Measurements from ENCODE around the gene SUN2. TPM values are rescaled to one million over a fixed set of nuclear protein-coding genes. Genes with fewer than 3 reads are reported as not detected.

The SUN2 gene
- total and polyA plus RNA-seq, 7 experiments from 2014 or later, result 397 to 977 (median 558) TPM

DNA sequence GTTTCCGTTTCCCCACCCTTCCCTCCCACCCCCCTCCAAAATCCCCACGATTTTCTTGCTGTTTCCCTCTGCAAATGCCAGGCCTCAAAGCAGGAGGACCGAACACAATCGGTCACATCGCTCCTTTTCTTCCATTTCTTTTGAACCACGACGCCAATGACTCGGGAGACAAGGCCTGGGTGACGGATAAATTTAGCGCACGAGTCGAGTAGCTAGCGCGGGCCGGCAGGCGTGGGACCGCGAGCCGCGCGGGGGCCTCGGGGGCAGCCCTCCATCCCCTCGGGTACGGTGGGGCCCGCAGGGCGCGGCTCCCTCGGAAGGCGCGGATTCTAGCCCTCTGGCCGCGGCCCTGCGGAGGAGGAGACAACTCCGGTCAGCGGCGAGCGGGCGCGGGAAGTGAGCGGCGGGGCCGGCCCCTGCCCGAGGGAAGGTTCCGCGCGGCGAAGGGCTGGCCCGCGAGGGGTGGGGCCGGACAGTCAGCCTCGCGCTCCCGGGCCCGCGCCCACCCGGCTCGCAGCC is 55.5 kb downstream of the SUN2 start:
- POLR2A ChIA-PET, result interaction anchor here (0.6 to 4.4 kb wide), 6 partner anchors 19 to 1417 kb away, joined by 3 to 32 read pairs (median 3); partner anchors contain the start of genes CBY1, FAM227A and TOMM22
- Mint-ChIP-seq H3K9me3 (no peaks in the 10 kb centered on the region), H3K4me3 (peak overlapping the region; percentile 89 to 98 (median 92)), H3K27me3 (no peaks in the 10 kb centered on the region), H3K36me3 (peaks cover 0 to 25% (median 0%) of the 10 kb centered on the region in 5 donors), H3K27ac (peak overlapping the region; percentile 78 to 100 (median 99)), H3K4me1 (peaks cover 34 to 63% (median 59%) of the 10 kb centered on the region in 7 donors)
- Histone ChIP-seq H3K9me3 (ENCODE audit: control insufficient read depth in 2 of 3, low read length in 3 of 3) (no peaks in the 10 kb centered on the region), H3K4me1 (ENCODE audit: control insufficient read depth in 2 of 2, insufficient read depth in 2 of 2, low read length in 2 of 2) (peaks cover 38 to 47% of the 10 kb centered on the region in 2 donors), H3K36me3 (ENCODE audit: control insufficient read depth in 2 of 3, insufficient read depth in 3 of 3, low read length in 3 of 3) (no peaks in the 10 kb centered on the region), H3K27ac (ENCODE audit: low read depth, low read length) (peak overlapping the region; percentile 100), H3K4me3 (ENCODE audit: low read length) (peak overlapping the region; percentile 62), H3K27me3 (ENCODE audit: control insufficient read depth in 2 of 2, insufficient read depth in 2 of 2, low read length in 2 of 2) (no peaks in the 10 kb centered on the region)
- ATAC-seq (no peak), DNase-seq (peak in 4 of 9 donors; percentile 30 to 41 (median 39))
- intact Hi-C loops (cut with micrococcal nuclease), result loop anchor here (1.0 to 10.0 kb wide), 9 partner anchors 19 to 1093 kb away; partner anchors contain the start of genes CBX7 (in 2 of the 2), APOBEC3B (in 1 of the 2), CBY1 (in 1 of the 2) and FAM227A (in 1 of the 2)
- CTCF ChIA-PET, result interaction anchor here (4.1 kb wide), 1 partner anchor 18 kb away, joined by 22 read pairs; the partner anchor contains the start of gene TOMM22

- Mint-ChIP-seq H3K27me3 (no peaks in the 10 kb centered on the region), H3K27ac (peak overlapping the region; percentile 78 to 100 (median 99)), H3K4me3 (peak overlapping the region; percentile 89 to 97 (median 92)), H3K36me3 (peaks cover 0 to 26% (median 1%) of the 10 kb centered on the region in 5 donors), H3K9me3 (no peaks in the 10 kb centered on the region), H3K4me1 (peaks cover 34 to 63% (median 58%) of the 10 kb centered on the region in 7 donors)
- Histone ChIP-seq H3K4me3 (ENCODE audit: low read length) (peak overlapping the region; percentile 62), H3K27me3 (ENCODE audit: control insufficient read depth in 2 of 2, insufficient read depth in 2 of 2, low read length in 2 of 2) (no peaks in the 10 kb centered on the region), H3K9me3 (ENCODE audit: control insufficient read depth in 2 of 3, low read length in 3 of 3) (no peaks in the 10 kb centered on the region), H3K4me1 (ENCODE audit: control insufficient read depth in 2 of 2, insufficient read depth in 2 of 2, low read length in 2 of 2) (peaks cover 35 to 42% of the 10 kb centered on the region in 2 donors), H3K36me3 (ENCODE audit: control insufficient read depth in 2 of 3, insufficient read depth in 3 of 3, low read length in 3 of 3) (no peaks in the 10 kb centered on the region), H3K27ac (ENCODE audit: low read depth, low read length) (peak overlapping the region; percentile 100)
- ATAC-seq (no peak), DNase-seq (peak in 2 of 9 donors; percentile 20 to 21)
- ChIA-PET CTCF (interaction anchor here (1.8 to 4.1 kb wide), 3 partner anchors 18 to 68 kb away, joined by 6 to 22 read pairs (median 9); partner anchors contain the start of gene TOMM22), POLR2A (interaction anchor here (0.6 to 4.4 kb wide), 9 partner anchors 9 to 1417 kb away, joined by 3 to 32 read pairs (median 4); partner anchors contain the start of genes CBY1, FAM227A and TOMM22)
- intact Hi-C loops (cut with micrococcal nuclease), result loop anchor here (1.0 to 10.0 kb wide), 10 partner anchors 18 to 1092 kb away; partner anchors contain the start of genes CBX7 (in 2 of the 2), APOBEC3B (in 1 of the 2), CBY1 (in 1 of the 2) and DDX17 (in 1 of the 2)
Observed at GRCh38 chr22:38699784-38700183, 56.0 kb downstream of the SUN2 start.

- Histone ChIP-seq H3K4me1 (ENCODE audit: control insufficient read depth in 2 of 2, insufficient read depth in 2 of 2, low read length in 2 of 2) (peaks cover 31 to 38% of the 10 kb centered on the region in 2 donors), H3K27ac (ENCODE audit: low read depth, low read length) (peak overlapping the region; percentile 100), H3K4me3 (ENCODE audit: low read length) (peak overlapping the region; percentile 62), H3K9me3 (ENCODE audit: control insufficient read depth in 2 of 3, low read length in 3 of 3) (no peaks in the 10 kb centered on the region), H3K27me3 (ENCODE audit: control insufficient read depth in 2 of 2, insufficient read depth in 2 of 2, low read length in 2 of 2) (no peaks in the 10 kb centered on the region), H3K36me3 (ENCODE audit: control insufficient read depth in 2 of 3, insufficient read depth in 3 of 3, low read length in 3 of 3) (no peaks in the 10 kb centered on the region)
- intact Hi-C loops (cut with micrococcal nuclease), result loop anchor here in 1 of 2 donors (5.0 kb wide), 1 partner anchor 192 kb away; the partner anchor contains the start of gene DDX17
- H3K27me3 Mint-ChIP-seq, result no peaks in the 10 kb centered on the region
- POLR2A ChIA-PET, result interaction anchor here (0.6 to 4.4 kb wide), 9 partner anchors 8 to 1860 kb away, joined by 3 to 32 read pairs (median 4); partner anchors contain the start of genes CBY1, FAM227A and TOMM22
- peaks cover 34 to 66% (median 59%) of the 10 kb centered on the region in 7 donors for H3K4me1 Mint-ChIP-seq
- CTCF ChIA-PET, result interaction anchor here (1.8 to 4.1 kb wide), 3 partner anchors 17 to 69 kb away, joined by 6 to 22 read pairs (median 9); partner anchors contain the start of gene TOMM22
- ATAC-seq (no peak), DNase-seq (peak in 1 of 9 donors; percentile 16)
- peak overlapping the region; percentile 89 to 97 (median 92) for H3K4me3 Mint-ChIP-seq
- H3K36me3 Mint-ChIP-seq, result peaks cover 0 to 28% (median 3%) of the 10 kb centered on the region in 5 donors
- no peaks in the 10 kb centered on the region for H3K9me3 Mint-ChIP-seq
- peak overlapping the region; percentile 78 to 100 (median 99) for H3K27ac Mint-ChIP-seq
Observed at GRCh38 chr22:38699143-38699542, 56.7 kb downstream of the SUN2 start.

DNA sequence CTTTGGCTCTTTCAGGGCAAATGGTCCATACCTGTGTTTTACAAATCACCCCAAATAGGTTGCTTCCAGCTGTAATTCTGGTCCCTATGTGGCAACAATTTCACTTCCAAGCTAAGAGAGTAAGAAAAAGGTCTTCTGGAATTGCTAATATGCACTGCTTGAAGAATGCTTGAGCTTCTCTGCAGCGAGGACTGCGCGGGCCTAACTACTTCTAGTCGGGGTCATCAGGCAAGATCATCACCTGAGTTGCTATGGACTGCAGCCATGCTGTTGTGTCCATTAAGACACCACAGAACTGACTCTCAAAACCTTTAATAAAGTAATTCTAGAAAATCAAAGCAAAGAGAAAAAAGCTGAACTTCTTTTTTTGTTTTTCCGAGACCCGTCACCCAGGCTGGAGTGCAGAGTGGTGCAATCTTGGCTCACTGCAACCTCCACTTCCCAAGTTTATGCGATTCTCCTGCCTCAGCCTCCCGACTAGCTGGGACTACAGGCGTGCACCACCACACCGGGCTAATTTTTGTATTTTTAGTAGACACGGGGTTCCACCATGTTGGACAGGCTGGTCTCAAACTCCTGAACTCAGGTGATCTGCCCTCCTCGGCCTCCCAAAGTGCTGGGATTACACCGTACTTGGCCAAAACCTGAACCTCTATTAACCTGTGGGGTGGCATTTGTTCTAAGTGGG is 57.2 kb downstream of the SUN2 start:
- Mint-ChIP-seq H3K9me3 (no peaks in the 10 kb centered on the region), H3K36me3 (peaks cover 0 to 30% (median 3%) of the 10 kb centered on the region in 5 donors), H3K4me3 (peak overlapping the region; percentile 89 to 97 (median 92)), H3K27ac (peak overlapping the region; percentile 78 to 100 (median 99)), H3K4me1 (peaks cover 38 to 68% (median 59%) of the 10 kb centered on the region in 7 donors), H3K27me3 (no peaks in the 10 kb centered on the region)
- Histone ChIP-seq H3K4me1 (ENCODE audit: control insufficient read depth in 2 of 2, insufficient read depth in 2 of 2, low read length in 2 of 2) (peaks cover 31 to 38% of the 10 kb centered on the region in 2 donors), H3K27me3 (ENCODE audit: control insufficient read depth in 2 of 2, insufficient read depth in 2 of 2, low read length in 2 of 2) (no peaks in the 10 kb centered on the region), H3K4me3 (ENCODE audit: low read length) (peak overlapping the region; percentile 62), H3K36me3 (ENCODE audit: control insufficient read depth in 2 of 3, insufficient read depth in 3 of 3, low read length in 3 of 3) (peaks cover 0 to under 1% (median 0%) of the 10 kb centered on the region in 3 experiments), H3K9me3 (ENCODE audit: control insufficient read depth in 2 of 3, low read length in 3 of 3) (no peaks in the 10 kb centered on the region), H3K27ac (ENCODE audit: low read depth, low read length) (peak overlapping the region; percentile 100)
- ChIA-PET CTCF (interaction anchor here (1.8 to 4.1 kb wide), 3 partner anchors 16 to 69 kb away, joined by 6 to 22 read pairs (median 9); partner anchors contain the start of gene TOMM22), POLR2A (interaction anchor here (0.5 to 4.4 kb wide), 14 partner anchors 8 to 1860 kb away, joined by 3 to 32 read pairs (median 4); partner anchors contain the start of genes CBY1, FAM227A and TOMM22)
- intact Hi-C loops (cut with micrococcal nuclease), result loop anchor here in 1 of 2 donors (5.0 kb wide), 1 partner anchor 191 kb away; the partner anchor contains the start of gene DDX17
- DNase-seq (no peak), ATAC-seq (no peak)

- peak overlapping the region; percentile 12 for H3K4me3 ChIP-seq (ENCODE audit: low read length)
- no peak for DNase-seq
- Mint-ChIP-seq H3K4me3 (peak overlapping the region in 9 of 10 donors; percentile 27 to 94 (median 89)), H3K9me3 (no peaks in the 10 kb centered on the region), H3K36me3 (peaks cover 0 to 34% (median 3%) of the 10 kb centered on the region in 5 donors), H3K27me3 (no peaks in the 10 kb centered on the region), H3K4me1 (peaks cover 45 to 77% (median 68%) of the 10 kb centered on the region in 7 donors), H3K27ac (peak overlapping the region; percentile 44 to 100 (median 86))
- intact Hi-C loops (cut with micrococcal nuclease), result loop anchor here in 1 of 2 donors (5.0 kb wide), 1 partner anchor 190 kb away; the partner anchor contains the start of gene DDX17
- peaks cover 31 to 38% of the 10 kb centered on the region in 2 donors for H3K4me1 ChIP-seq (ENCODE audit: control insufficient read depth in 2 of 2, insufficient read depth in 2 of 2, low read length in 2 of 2)
- H3K36me3 ChIP-seq (ENCODE audit: control insufficient read depth in 2 of 3, insufficient read depth in 3 of 3, low read length in 3 of 3), result peaks cover 0 to 8% (median 0%) of the 10 kb centered on the region in 3 experiments
- H3K27ac ChIP-seq (ENCODE audit: low read depth, low read length), result peak overlapping the region; percentile 47
- ChIA-PET POLR2A (interaction anchor here (0.5 to 4.4 kb wide), 9 partner anchors 8 to 59 kb away, joined by 3 to 32 read pairs (median 5); partner anchors contain the start of genes CBY1, FAM227A, GTPBP1 and TOMM22), CTCF (interaction anchor here (0.6 to 4.1 kb wide), 5 partner anchors 8 to 518 kb away, joined by 3 to 22 read pairs (median 4); partner anchors contain the start of gene TOMM22)
- no peaks in the 10 kb centered on the region for H3K27me3 ChIP-seq (ENCODE audit: control insufficient read depth in 2 of 2, insufficient read depth in 2 of 2, low read length in 2 of 2)
- ATAC-seq, result no peak
- H3K9me3 ChIP-seq (ENCODE audit: control insufficient read depth in 2 of 3, low read length in 3 of 3), result no peaks in the 10 kb centered on the region
Observed at GRCh38 chr22:38697425-38698089, 58.2 kb downstream of the SUN2 start.
